ENCODE results near the gene MAML2. TPM values are rescaled to one million over a fixed set of nuclear protein-coding genes. Genes with fewer than 3 reads are reported as not detected.
A peak's percentile ranks its signal among the peaks of the same experiment; 100 is the strongest.
"Not testable (repeated sequence)": the region's sequence is repeated elsewhere in the genome, so short reads cannot be mapped to it uniquely, and the experiment has no call there.

MAML2 gene
- total RNA-seq, 1 donor from 2014 or later: 4.4 TPM

GRCh38 chr11:96188243-96189006, 154.6 kb downstream of the MAML2 start:
- peak; percentile 55 to 68 for DNase-seq (ENCODE audit: low read depth in 2 of 2)

GRCh38 chr11:96187822-96188221, 155.2 kb downstream of the MAML2 start:
- peak in 1 of 2 donors; percentile 39 for DNase-seq (ENCODE audit: low read depth in 2 of 2)

GRCh38 chr11:96186806-96187205, 156.2 kb downstream of the MAML2 start:
- no peak for DNase-seq (ENCODE audit: low read depth in 2 of 2)

- peak in 1 of 2 donors; percentile 44 for DNase-seq (ENCODE audit: low read depth in 2 of 2)
Measured at GRCh38 chr11:96185220-96185768, 157.7 kb downstream of the MAML2 start.

GRCh38 chr11:96180937-96181336, 162.1 kb downstream of the MAML2 start:
- not testable (repeated sequence) for DNase-seq (ENCODE audit: low read depth in 2 of 2)

GRCh38 chr11:96180341-96180740, 162.7 kb downstream of the MAML2 start:
- DNase-seq (ENCODE audit: low read depth in 2 of 2): no peak

GRCh38 chr11:96179905-96180304, 163.1 kb downstream of the MAML2 start:
- no peak for DNase-seq (ENCODE audit: low read depth in 2 of 2)

- no peak for DNase-seq (ENCODE audit: low read depth in 2 of 2)
Measured at GRCh38 chr11:96178887-96179279, 164.1 kb downstream of the MAML2 start.

GRCh38 chr11:96178049-96178886, 164.7 kb downstream of the MAML2 start:
- DNase-seq (ENCODE audit: low read depth in 2 of 2): peak; percentile 49 to 68

- DNase-seq (ENCODE audit: low read depth in 2 of 2): no peak
Measured at GRCh38 chr11:96177146-96177545, 165.8 kb downstream of the MAML2 start.

GRCh38 chr11:96173906-96174305, 169.1 kb downstream of the MAML2 start:
- no peak for DNase-seq (ENCODE audit: low read depth in 2 of 2)

GRCh38 chr11:96173422-96173821, 169.6 kb downstream of the MAML2 start:
- no peak for DNase-seq (ENCODE audit: low read depth in 2 of 2)

GRCh38 chr11:96172604-96173003, 170.4 kb downstream of the MAML2 start:
- DNase-seq (ENCODE audit: low read depth in 2 of 2): no peak

GRCh38 chr11:96169250-96169649, 173.7 kb downstream of the MAML2 start:
- DNase-seq (ENCODE audit: low read depth in 2 of 2): no peak

- peak; percentile 52 to 72 for DNase-seq (ENCODE audit: low read depth in 2 of 2)
Measured at GRCh38 chr11:96168623-96169022, 174.4 kb downstream of the MAML2 start.

GRCh38 chr11:96167787-96168186, 175.2 kb downstream of the MAML2 start:
- DNase-seq (ENCODE audit: low read depth in 2 of 2): no peak

- no peak for DNase-seq (ENCODE audit: low read depth in 2 of 2)
Measured at GRCh38 chr11:96167203-96167758, 175.7 kb downstream of the MAML2 start.

- peak; percentile 92 to 94 for DNase-seq (ENCODE audit: low read depth in 2 of 2)
Measured at GRCh38 chr11:96162816-96163499, 180.0 kb downstream of the MAML2 start.

GRCh38 chr11:96161307-96162089, 181.5 kb downstream of the MAML2 start:
- no peak for DNase-seq (ENCODE audit: low read depth in 2 of 2)

- DNase-seq (ENCODE audit: low read depth in 2 of 2): no peak
Measured at GRCh38 chr11:96160732-96161306, 182.2 kb downstream of the MAML2 start.

All from dermis microvascular lymphatic vessel endothelial cell (primary cell).